Activated B cell treated with CpG ODN at 0.5 μM for 24 hours (primary cell): ENCODE results near the gene MAMLD1. TPM values are rescaled to one million over a fixed set of nuclear protein-coding genes. Genes with fewer than 3 reads are reported as not detected.

Experiments
- ATAC-seq: fragments of 200-7000 bp; cut with Tn5 transposase; one replicate; pipeline ENCODE4 v1.10.0; 2021; ENCODE audit warnings: low read depth, mild to moderate bottlenecking, moderate library complexity
- CTCF ChIA-PET: fragments of 350-600 bp; sonication (Branson Sonifier 250); formaldehyde crosslinking; loops from one replicate; lab custom pipeline; 2021; ENCODE audit warnings: antibody characterized with exemption; lab: Charles Lee
- POLR2A ChIA-PET: fragments of 350-600 bp; sonication (Branson Sonifier 250); formaldehyde crosslinking; loops from one replicate; lab custom pipeline; 2021; ENCODE audit warnings: antibody characterized with exemption; lab: Charles Lee
- DNase-seq: peaks from one replicate; pipeline ENCODE4 v3.0.0; 2022
- H3K27ac Mint-ChIP-seq: one replicate; pipeline ENCODE4 v1.8.0; 2020; ENCODE audit warnings: mixed read lengths
- H3K27me3 Mint-ChIP-seq: one replicate; pipeline ENCODE4 v1.8.0; 2021; ENCODE audit warnings: mixed read lengths
- H3K36me3 Mint-ChIP-seq: one replicate; pipeline ENCODE4 v1.8.0; 2021; ENCODE audit warnings: low read depth, mixed read lengths
- H3K4me1 Mint-ChIP-seq: one replicate; pipeline ENCODE4 v1.8.0; 2021; ENCODE audit warnings: mixed read lengths
- H3K4me3 Mint-ChIP-seq: one replicate; pipeline ENCODE4 v1.8.0; 2020; ENCODE audit warnings: mild to moderate bottlenecking, mixed read lengths
- H3K9me3 Mint-ChIP-seq: one replicate; pipeline ENCODE4 v1.8.0; 2020; ENCODE audit warnings: mixed read lengths
- CTCF ChIP-seq: fragments of 200-600 bp; IDR thresholded peaks from one replicate; pipeline ENCODE4 v1.8.0; 2022; ENCODE audit warnings: antibody characterized with exemption, mild to moderate bottlenecking
- intact Hi-C: fragments of 100-400 bp; cut with micrococcal nuclease; formaldehyde crosslinking; loops from one replicate; pipeline ENCODE4 v1.15.1; 2024
- total RNA-seq: library from RNA; stranded (reverse); gene quantifications from 2 replicates; pipeline ENCODE4 v1.2.3, GENCODE V29; 2022

MAMLD1 gene
- total RNA-seq, 1 donor from 2014 or later, result 1.2 TPM

GRCh38 chrX:150483356-150483985 lies 120.4 kb downstream of the MAMLD1 start:
- no peak for ATAC-seq
- Mint-ChIP-seq H3K27ac (no peak overlapping the region), H3K4me3 (no peak overlapping the region), H3K27me3 (no peaks in the 10 kb centered on the region), H3K9me3 (no peaks in the 10 kb centered on the region), H3K36me3 (no peaks in the 10 kb centered on the region), H3K4me1 (peaks cover 20% of the 10 kb centered on the region)
- intact Hi-C loops, result loop anchor here (10.0 kb wide), 1 partner anchor 279 kb away; no protein-coding TSS in a partner anchor
- no peak for TF ChIP-seq CTCF
- DNase-seq, result no peak
- ChIA-PET CTCF (interaction anchor here (0.6 kb wide), 1 partner anchor 88 kb away, joined by 3 read pairs; no protein-coding TSS in a partner anchor), POLR2A (no interaction called here)

- Mint-ChIP-seq H3K27ac (no peak overlapping the region), H3K27me3 (no peaks in the 10 kb centered on the region), H3K4me1 (peaks cover 3% of the 10 kb centered on the region), H3K4me3 (no peak overlapping the region), H3K36me3 (no peaks in the 10 kb centered on the region), H3K9me3 (no peaks in the 10 kb centered on the region)
- CTCF ChIA-PET, result interaction anchor here (0.8 to 1.2 kb wide), 2 partner anchors 101 to 120 kb away, joined by 3 to 4 read pairs; no protein-coding TSS in a partner anchor
- peak; percentile 52 for ATAC-seq
- intact Hi-C loops, result loop anchor here (1.0 to 10.0 kb wide), 5 partner anchors 101 to 536 kb away; no protein-coding TSS in a partner anchor
- POLR2A ChIA-PET, result no interaction called here
- no peak for DNase-seq
- TF ChIP-seq CTCF, result no peak
Observed at GRCh38 chrX:150486011-150486410, 122.9 kb downstream of the MAMLD1 start.

GRCh38 chrX:150487369-150488094 lies 124.4 kb downstream of the MAMLD1 start:
- ChIA-PET CTCF (interaction anchor here (0.7 kb wide), 1 partner anchor 8 kb away, joined by 3 read pairs; no protein-coding TSS in a partner anchor), POLR2A (no interaction called here)
- DNase-seq (no peak), ATAC-seq (no peak)
- Mint-ChIP-seq H3K36me3 (no peaks in the 10 kb centered on the region), H3K9me3 (no peaks in the 10 kb centered on the region), H3K27ac (no peak overlapping the region), H3K27me3 (no peaks in the 10 kb centered on the region), H3K4me3 (no peak overlapping the region), H3K4me1 (peaks cover 2% of the 10 kb centered on the region)
- intact Hi-C loops, result loop anchor here (5.0 to 10.0 kb wide), 2 partner anchors 100 to 283 kb away; no protein-coding TSS in a partner anchor
- no peak for TF ChIP-seq CTCF

GRCh38 chrX:150489359-150490015 lies 126.4 kb downstream of the MAMLD1 start:
- no peak for ATAC-seq
- Mint-ChIP-seq H3K9me3 (no peaks in the 10 kb centered on the region), H3K36me3 (no peaks in the 10 kb centered on the region), H3K4me3 (no peak overlapping the region), H3K27me3 (no peaks in the 10 kb centered on the region), H3K27ac (no peak overlapping the region), H3K4me1 (no peaks in the 10 kb centered on the region)
- intact Hi-C loops, result loop anchor here (5.0 to 10.0 kb wide), 2 partner anchors 98 to 285 kb away; no protein-coding TSS in a partner anchor
- DNase-seq, result no peak
- ChIA-PET CTCF (no interaction called here), POLR2A (no interaction called here)
- no peak for TF ChIP-seq CTCF
